Urinary bladder (tissue), 4 donors: ENCODE results near the gene AHDC1. TPM values are rescaled to one million over a fixed set of nuclear protein-coding genes. Genes with fewer than 3 reads are reported as not detected.

Experiments
- DNase-seq: peaks from one replicate; pipeline ENCODE4 v3.0.0-alpha.2; 2015; ENCODE audit errors: extremely low spot score
- H3K27ac ChIP-seq: one replicate; pipeline ENCODE4 v1.5.1; 2013; ENCODE audit warnings: low read depth, mild to moderate bottlenecking, moderate library complexity
- H3K36me3 ChIP-seq: one replicate; pipeline ENCODE4 v1.6.1; 2013; ENCODE audit warnings: mild to moderate bottlenecking, moderate library complexity; ENCODE audit not compliant: insufficient read depth
- H3K4me1 ChIP-seq: one replicate; pipeline ENCODE4 v1.6.1; 2013; ENCODE audit warnings: mild to moderate bottlenecking, moderate library complexity; ENCODE audit not compliant: insufficient read depth
- H3K4me3 ChIP-seq: one replicate; pipeline ENCODE4 v1.5.1; 2013; ENCODE audit warnings: low read depth, low read length
- WGBS: extraction: QIAGEN DNeasy Blood & Tissue Kit; methylation state at CpG from one replicate; pipeline ENCODE4 v1.1.7; 2013; 5-methylcytosine and 5-hydroxymethylcytosine counted together
- polyA plus RNA-seq: library from polyadenylated mRNA; stranded (reverse); fragments of 200-250 nt; gene quantifications from one replicate; pipeline ENCODE4 v1.2.3, GENCODE V29; 2013
- total RNA-seq: library from RNA; depleted of rRNA; stranded (reverse); fragments of >200 nt; gene quantifications from one replicate; pipeline ENCODE4 v1.2.3, GENCODE V29; 2014
- donor health status: healthy with polysubstance abuse.
- donor health status: healthy.

AHDC1 gene
- total and polyA plus RNA-seq, 2 donors = 19.0 to 44.8 TPM

DNA sequence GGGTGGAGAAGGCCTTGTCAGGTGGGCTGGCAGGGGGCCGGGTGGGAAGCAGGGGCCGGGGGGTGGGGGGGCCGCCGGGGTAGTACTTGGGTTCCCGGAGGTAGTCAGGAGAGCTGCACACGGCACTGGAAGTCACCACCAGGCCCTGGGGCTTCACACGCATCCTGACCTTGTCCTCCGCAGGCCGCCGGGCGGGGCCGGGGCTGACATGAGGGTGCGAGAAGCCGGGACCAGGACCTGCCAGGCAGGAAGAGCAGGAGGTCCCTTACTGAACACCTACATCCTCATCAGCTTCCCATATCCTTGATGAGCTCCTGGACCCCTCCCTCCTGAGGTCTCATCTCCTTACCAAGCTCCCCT, 52.0 kb downstream of the AHDC1 start:
- no peaks in the 10 kb centered on the region for H3K4me1 ChIP-seq
- H3K4me3 ChIP-seq = no peak overlapping the region
- H3K36me3 ChIP-seq = no peaks in the 10 kb centered on the region
- no peak for DNase-seq
- H3K27ac ChIP-seq = no peak overlapping the region
- WGBS = 91% methylated on average over 14 of the region's 14 CpGs

DNA sequence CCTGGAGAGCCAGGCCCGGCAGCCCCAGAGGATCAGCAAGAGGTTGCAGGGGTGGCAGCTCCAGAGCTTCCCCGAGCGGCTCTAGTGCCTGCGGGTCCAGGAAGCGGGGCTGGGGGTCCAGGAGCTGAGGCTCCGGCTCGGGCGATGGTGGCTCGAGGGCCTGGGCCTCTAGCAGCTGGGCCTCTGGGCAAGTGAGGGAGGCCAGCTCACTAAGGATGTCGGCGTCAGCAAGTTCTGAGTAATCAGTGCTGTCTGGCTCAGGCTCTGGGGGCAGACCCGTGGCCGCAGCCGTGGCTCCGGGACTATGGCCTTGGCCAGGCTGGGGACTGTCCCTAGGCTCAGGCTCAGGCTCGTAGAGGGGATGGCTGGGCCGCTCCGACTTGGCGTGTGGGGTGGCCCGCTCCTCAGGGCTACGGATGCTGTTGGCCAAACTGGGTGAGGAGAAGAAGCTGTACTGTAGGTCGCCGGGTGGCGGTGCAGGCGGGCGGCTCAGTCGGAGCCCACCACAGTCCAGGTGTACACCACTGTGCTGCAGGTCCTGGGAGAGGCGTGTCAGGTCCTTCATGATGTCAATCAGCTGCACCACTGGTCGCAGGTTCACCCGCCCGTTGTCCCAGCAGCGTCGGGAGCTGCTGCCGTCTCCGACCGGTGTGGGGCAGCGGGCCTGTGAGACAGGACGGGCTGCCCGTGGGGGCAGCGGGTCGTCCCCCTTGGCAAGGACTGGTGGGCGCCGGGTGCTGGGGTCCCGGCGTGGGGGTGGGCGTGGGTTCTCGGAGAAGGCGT, 52.6 kb downstream of the AHDC1 start:
- no peaks in the 10 kb centered on the region for H3K4me1 ChIP-seq
- H3K27ac ChIP-seq = no peak overlapping the region
- H3K36me3 ChIP-seq = no peaks in the 10 kb centered on the region
- no peak overlapping the region for H3K4me3 ChIP-seq
- no peak for DNase-seq
- 91% methylated on average over 48 of the region's 48 CpGs for WGBS

DNA sequence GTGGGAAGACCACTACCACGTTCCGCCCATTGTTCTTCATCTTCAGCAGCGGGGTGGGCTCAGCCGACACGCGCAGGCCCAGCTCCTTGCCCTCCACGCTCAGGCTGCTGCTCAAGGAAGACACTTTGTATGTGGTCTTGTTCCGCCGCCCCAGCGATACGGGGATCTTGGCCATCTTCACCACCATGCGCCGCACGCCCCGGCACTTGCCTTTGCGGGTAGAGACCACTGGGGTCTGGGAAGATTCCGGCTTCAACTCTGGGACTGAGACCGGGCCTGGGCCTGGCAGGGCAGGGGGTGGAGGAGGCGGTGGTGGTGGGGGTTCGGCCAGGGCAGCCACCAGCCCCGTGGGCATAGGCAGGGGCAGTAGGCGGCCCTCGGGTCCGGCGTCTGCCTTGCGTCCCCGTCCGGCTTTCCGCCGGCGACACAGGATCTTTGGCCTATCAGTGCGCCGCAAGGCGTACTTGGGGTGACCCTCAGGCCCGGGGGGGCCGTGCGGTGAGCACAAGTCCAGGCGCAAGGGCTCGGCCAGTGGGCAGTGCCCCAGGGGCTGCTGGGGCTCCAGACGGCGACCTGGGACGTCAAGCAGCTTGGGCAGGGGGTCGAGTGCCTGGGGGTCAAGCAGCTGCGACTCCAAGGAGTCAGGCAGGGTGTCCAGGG, 53.3 kb downstream of the AHDC1 start:
- no peaks in the 10 kb centered on the region for H3K36me3 ChIP-seq
- DNase-seq = no peak
- H3K4me1 ChIP-seq = no peaks in the 10 kb centered on the region
- no peak overlapping the region for H3K4me3 ChIP-seq
- H3K27ac ChIP-seq = no peak overlapping the region
- WGBS = 96% methylated on average over 44 of the region's 44 CpGs

DNA sequence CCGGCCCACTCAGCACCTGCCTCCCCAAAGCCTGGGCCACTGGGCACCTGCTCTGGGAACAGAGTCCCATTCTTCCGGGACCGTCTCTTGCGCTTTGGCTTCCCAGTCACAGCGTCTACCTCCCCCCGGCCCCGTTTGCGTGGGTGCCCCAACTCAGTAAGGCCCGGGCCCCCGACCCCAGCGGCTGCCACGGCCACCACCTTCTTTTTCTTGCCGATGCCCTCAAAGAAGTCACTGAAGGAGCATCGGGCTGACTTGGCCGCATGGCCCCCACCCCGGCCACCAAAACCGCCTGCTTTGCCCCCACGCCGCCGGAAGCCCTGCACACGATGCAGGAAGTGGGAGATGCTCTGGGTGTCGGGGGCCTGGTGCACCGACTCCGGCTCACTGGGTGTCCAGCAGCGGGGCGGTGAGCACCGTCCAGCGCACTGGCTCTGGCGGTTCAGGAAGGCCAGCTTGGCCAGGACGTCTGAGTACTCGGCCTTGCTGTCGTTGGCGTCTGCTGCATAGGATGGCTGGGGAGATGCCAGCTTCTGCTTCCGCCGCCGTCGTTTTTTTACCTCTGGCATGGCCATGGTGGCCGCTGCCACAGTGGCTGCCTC, 54.0 kb downstream of the AHDC1 start:
- Histone ChIP-seq H3K4me3 (no peak overlapping the region), H3K27ac (no peak overlapping the region), H3K36me3 (no peaks in the 10 kb centered on the region), H3K4me1 (no peaks in the 10 kb centered on the region)
- DNase-seq = no peak
- WGBS = 93% methylated on average over 38 of the region's 38 CpGs

DNA sequence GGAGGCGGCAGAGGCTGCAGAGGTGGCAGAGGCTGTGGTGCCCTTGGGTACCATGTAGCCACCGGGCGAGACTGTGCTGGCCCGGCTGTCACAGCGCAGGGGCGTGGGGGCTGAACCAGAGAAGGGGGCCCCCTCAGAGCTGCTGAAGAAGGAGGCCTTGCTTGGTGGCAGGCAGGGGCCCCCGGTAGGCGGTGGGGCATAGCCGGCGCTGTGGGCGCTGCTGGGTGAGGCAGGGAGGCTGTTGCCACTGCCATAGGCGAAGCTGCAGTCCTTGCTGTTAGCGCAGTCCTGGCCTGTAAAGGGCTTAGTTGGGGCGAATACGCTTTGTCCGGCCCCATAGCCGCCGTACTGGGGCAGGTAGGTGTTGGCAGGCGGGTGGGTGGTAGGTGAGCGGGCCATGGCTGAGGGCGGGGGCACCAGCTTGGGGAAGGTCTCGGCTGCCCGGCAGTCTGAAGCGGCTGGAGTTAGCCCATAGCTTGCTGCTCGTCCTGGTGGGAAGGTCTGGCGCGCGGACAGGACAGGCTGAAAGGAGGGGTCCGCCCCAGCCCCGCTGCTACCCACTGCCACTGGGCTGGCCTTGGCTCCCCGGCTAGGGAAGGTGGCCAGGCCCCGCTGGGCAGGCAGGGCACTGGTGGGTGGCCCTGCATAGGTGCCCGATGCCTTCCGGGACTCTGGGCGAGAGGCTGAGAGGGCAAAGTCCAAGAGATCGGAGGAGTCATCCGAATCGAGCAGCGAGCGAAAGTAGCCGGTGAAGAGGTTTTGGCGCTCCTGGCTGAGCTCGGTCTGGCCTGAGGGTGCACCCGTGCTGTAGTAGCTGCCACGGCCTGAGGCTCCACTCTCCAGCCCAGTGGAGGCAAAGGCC, 54.9 kb downstream of the AHDC1 start:
- Histone ChIP-seq H3K4me3 (no peak overlapping the region), H3K4me1 (no peaks in the 10 kb centered on the region), H3K27ac (no peak overlapping the region), H3K36me3 (no peaks in the 10 kb centered on the region)
- 91% methylated on average over 45 of the region's 45 CpGs for WGBS
- DNase-seq = no peak

DNA sequence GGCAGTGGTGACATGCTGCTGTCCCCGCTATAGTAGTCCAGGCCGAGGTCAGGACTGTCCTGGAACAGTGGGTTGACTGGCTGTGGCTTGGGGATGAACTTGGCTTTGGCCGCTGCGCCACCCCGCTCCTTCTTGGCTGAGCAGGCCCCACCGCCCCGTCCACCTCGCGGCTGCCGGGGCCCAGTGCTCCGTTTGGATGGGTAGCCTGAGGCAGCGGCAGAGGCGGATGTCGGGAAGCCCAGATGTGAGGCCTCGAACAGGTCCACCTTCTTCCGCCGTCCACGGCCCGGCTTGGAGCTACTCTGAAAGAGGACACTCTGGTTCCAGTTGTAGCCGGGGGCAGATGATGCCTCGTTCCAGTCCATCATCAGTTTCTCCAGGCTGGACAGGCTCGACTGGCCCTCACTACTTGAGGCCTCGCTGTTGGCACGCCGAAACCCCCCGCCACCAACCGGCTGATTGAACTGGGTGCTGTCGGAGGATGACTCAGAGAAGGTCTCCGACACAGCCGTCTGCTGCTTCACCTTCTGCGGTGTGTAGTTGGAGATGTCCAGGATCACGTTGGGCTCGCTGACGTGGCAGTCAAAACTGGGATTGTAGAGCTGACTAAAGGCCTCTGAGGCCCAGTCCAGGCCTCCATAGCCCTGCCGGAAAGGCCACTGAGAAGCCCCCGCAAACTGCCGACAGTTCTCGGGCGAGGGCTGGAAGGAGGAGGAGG, 55.6 kb downstream of the AHDC1 start:
- 89% methylated on average over 39 of the region's 39 CpGs for WGBS
- Histone ChIP-seq H3K4me3 (no peak overlapping the region), H3K27ac (no peak overlapping the region), H3K36me3 (no peaks in the 10 kb centered on the region), H3K4me1 (no peaks in the 10 kb centered on the region)
- no peak for DNase-seq

DNA sequence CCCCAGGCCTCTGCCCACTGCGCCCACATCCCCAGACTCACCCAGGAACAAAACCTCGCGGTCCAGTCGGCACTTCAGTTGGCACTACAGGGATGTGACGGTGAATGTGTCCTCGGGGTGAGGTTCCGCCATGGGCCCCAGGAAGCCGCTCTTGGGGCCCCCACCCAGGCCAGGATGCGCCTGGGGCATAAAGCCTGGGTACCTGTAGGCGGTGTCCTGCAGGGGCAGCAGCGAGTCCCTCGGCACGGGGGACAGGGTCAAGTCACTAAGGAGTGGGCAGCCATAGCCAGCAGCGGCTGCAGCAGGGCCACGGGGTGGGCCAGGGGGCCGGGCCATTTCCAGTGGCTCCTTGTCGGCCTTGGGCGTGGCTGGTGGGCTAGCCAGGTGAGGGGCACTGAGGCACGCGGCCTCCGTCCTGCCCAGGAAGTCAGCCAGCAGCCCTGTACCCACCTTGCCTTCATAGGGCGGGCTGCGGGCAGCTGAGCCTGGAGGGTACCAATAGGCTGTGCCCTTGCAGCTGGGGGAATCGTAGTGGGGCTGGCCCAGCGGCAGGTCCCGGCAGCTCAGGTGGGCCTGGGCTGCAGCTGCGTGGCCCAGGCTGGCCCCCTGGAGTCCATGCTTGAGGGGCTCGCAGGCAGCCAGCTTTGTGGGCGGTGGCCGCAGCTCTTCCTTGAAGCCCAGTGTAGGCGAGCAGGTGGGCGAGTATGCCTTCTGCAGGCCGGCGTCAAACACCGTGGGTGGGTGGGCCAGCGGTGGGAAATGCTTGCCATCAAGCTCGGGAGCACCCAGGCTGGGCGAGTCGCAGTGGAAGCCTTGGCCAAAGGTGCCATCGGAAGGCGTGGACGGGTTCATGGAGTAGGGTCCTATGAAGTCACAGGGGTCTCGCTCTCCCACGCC, 56.5 kb downstream of the AHDC1 start:
- Histone ChIP-seq H3K36me3 (no peaks in the 10 kb centered on the region), H3K27ac (no peak overlapping the region)
- 94% methylated on average over 44 of the region's 44 CpGs for WGBS

DNA sequence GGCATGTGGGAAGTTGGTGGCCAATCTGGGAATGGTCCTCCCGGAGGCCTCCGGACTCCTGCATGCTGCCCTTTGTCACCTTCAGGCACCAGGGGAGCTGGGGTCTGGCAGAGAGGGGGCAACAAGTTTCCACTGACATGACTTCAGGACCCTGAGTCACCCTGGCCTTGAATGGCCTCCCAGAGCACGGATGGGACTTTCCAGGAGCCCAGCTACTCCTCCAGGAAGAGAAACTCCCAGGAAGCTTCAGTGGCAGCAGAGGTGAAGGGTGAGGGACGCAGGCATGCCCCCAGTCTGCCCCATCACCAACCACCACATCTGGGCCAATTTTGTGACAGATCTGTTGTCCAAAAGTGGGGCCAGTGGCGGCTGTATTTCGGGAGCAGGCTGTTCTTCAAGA, 58.1 kb downstream of the AHDC1 start:
- no peaks in the 10 kb centered on the region for H3K4me1 ChIP-seq
- no peak overlapping the region for H3K4me3 ChIP-seq
- peak overlapping the region; percentile 54 for H3K27ac ChIP-seq
- 59% methylated on average over 6 of the region's 6 CpGs for WGBS
- no peaks in the 10 kb centered on the region for H3K36me3 ChIP-seq
- DNase-seq = no peak

More for the DNA sequence above, 56.5 kb downstream of the AHDC1 start:
- Histone ChIP-seq H3K4me1 (no peaks in the 10 kb centered on the region), H3K4me3 (no peak overlapping the region)
- DNase-seq = no peak

DNA sequence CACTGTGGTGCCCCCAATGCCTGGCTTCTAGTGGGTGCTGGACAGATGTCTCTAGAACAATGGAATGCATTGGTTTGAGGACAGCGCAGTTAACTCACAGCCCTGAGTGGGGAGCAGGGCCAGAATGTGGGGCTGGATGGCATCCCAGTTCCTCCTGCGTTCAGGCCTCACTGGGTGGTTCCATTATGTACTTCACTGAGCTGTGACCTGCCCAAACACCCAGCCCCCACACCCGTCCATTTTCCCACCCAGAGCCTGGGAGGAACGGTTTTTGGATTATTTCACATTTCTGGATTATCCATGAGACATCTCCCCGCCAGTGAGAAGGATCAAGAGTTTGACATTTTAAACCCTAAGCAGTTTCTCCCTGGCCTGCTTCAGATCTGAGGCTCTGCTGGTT, 58.7 kb downstream of the AHDC1 start:
- 21% methylated on average over 5 of the region's 5 CpGs for WGBS
- H3K4me1 ChIP-seq = no peaks in the 10 kb centered on the region

DNA sequence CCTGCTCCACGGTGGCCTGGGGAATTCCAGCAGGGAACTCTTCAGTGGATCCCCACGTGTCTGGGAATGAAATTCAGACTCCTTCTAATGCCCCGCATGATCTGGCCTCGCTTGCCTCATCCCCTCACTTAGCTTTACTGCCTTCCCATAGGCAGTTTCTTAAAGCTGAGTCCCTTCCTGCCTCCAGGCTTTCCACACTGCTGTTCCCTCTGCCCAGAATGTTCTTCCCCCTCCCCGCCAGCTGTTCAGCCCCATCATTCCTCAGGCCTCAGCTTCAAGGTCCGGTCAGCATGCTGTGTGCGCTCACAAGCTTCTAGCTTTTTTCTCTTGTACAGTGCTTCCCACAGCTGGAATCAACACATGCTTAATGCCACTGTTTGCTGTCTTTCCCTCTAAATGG, 59.1 kb downstream of the AHDC1 start:
- no peak for DNase-seq
- Histone ChIP-seq H3K36me3 (no peaks in the 10 kb centered on the region), H3K4me3 (no peak overlapping the region), H3K27ac (peak overlapping the region; percentile 46), H3K4me1 (no peaks in the 10 kb centered on the region)
- 40% methylated on average over 7 of the region's 7 CpGs for WGBS

More for the DNA sequence above, 58.7 kb downstream of the AHDC1 start:
- H3K36me3 ChIP-seq = no peaks in the 10 kb centered on the region
- no peak for DNase-seq
- H3K27ac ChIP-seq = peak overlapping the region; percentile 46
- H3K4me3 ChIP-seq = no peak overlapping the region

DNA sequence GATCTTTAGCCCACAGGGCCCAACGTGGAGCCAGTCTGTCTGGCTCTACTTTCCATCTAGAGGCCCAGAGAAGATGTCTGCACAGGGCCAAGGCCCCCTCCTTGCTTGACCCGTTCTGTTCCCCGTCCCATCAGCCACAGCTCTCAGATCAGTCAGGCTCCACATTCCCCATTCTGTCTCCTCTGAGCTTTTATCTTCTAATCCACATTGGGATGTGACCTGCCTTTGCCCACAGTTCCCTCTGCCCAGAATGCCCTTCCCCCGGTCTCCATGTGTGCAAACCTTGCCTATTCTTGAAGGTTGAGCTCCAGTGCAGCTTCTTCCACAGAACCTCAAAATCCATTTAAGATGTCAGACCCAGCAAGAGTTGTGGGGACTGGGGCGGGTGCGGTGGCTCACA, 60.7 kb downstream of the AHDC1 start:
- no peak overlapping the region for H3K4me3 ChIP-seq

More for the DNA sequence above, 60.7 kb downstream of the AHDC1 start:
- H3K4me1 ChIP-seq = no peaks in the 10 kb centered on the region
- H3K36me3 ChIP-seq = no peaks in the 10 kb centered on the region
- WGBS = 77% methylated on average over 6 of the region's 6 CpGs
- peak overlapping the region; percentile 79 for H3K27ac ChIP-seq
- DNase-seq = no peak
